Eye (tissue), 1 donor: ENCODE data around the gene CFAP299.
A peak's percentile ranks its signal among the peaks of the same experiment; 100 is the strongest.
"Not testable (repeated sequence)": the region's sequence is repeated elsewhere in the genome, so short reads cannot be mapped to it uniquely, and the experiment has no call there.

Experiments
- DNase-seq: peaks from one replicate; pipeline ENCODE4 v3.0.0-alpha.2; 2015

Gene CFAP299

GRCh38 chr4:80393246-80393969, 57.9 kb downstream of the CFAP299 start:
- no peak for DNase-seq

GRCh38 chr4:80393970-80394250, 58.4 kb downstream of the CFAP299 start:
- no peak for DNase-seq

- peak; percentile 15 for DNase-seq
These were observed 71.7 kb downstream of the CFAP299 start for GRCh38 chr4:80407246-80407645.

- DNase-seq: peak; percentile 43
These were observed 74.3 kb downstream of the CFAP299 start for GRCh38 chr4:80409809-80410208.

GRCh38 chr4:80412322-80412721, 76.8 kb downstream of the CFAP299 start:
- DNase-seq: no peak

- DNase-seq: no peak
These were observed 77.6 kb downstream of the CFAP299 start for GRCh38 chr4:80413086-80413485.

GRCh38 chr4:80417019-80417418, 81.5 kb downstream of the CFAP299 start:
- no peak for DNase-seq

GRCh38 chr4:80419946-80420345, 84.4 kb downstream of the CFAP299 start:
- no peak for DNase-seq

GRCh38 chr4:80420638-80421037, 85.1 kb downstream of the CFAP299 start:
- no peak for DNase-seq

- no peak for DNase-seq
These were observed 87.3 kb downstream of the CFAP299 start for GRCh38 chr4:80422727-80423404.

- no peak for DNase-seq
These were observed 88.2 kb downstream of the CFAP299 start for GRCh38 chr4:80423553-80424224.

- no peak for DNase-seq
These were observed 88.7 kb downstream of the CFAP299 start for GRCh38 chr4:80424225-80424581.

GRCh38 chr4:80425124-80426100, 89.9 kb downstream of the CFAP299 start:
- no peak for DNase-seq

- peak; percentile 79 for DNase-seq
These were observed 95.9 kb downstream of the CFAP299 start for GRCh38 chr4:80431203-80431965.

- DNase-seq: no peak
These were observed 98.7 kb downstream of the CFAP299 start for GRCh38 chr4:80434238-80434637.

- no peak for DNase-seq
These were observed 102.5 kb downstream of the CFAP299 start for GRCh38 chr4:80438016-80438415.

GRCh38 chr4:80439294-80440061, 103.9 kb downstream of the CFAP299 start:
- DNase-seq: not testable (repeated sequence)

- no peak for DNase-seq
These were observed 110.7 kb downstream of the CFAP299 start for GRCh38 chr4:80446248-80446647.

GRCh38 chr4:80446664-80447063, 111.1 kb downstream of the CFAP299 start:
- DNase-seq: no peak

GRCh38 chr4:80447493-80447892, 112.0 kb downstream of the CFAP299 start:
- DNase-seq: no peak

GRCh38 chr4:80448056-80448455, 112.5 kb downstream of the CFAP299 start:
- no peak for DNase-seq
